GM12864 (cell line): ENCODE data around the gene TM6SF1.

Experiments
- DNase-seq: peaks from one replicate; pipeline ENCODE4 v3.0.0-alpha.2; 2011; ENCODE audit warnings: low read depth
- H3K4me3 ChIP-seq: 2 replicates; pipeline ENCODE4 v1.5.1; 2011; ENCODE audit warnings: mild to moderate bottlenecking, low read depth, low read length, control low read depth
- TF ChIP-seq, protein P1 (sequence below): IDR thresholded peaks from 2 replicates; pipeline ENCODE4 v1.5.1; 2011; ENCODE audit warnings: low read depth, mild to moderate bottlenecking, moderate library complexity, low read length, control low read depth, inconsistent platforms; ENCODE audit errors: missing control alignments

Gene TM6SF1

DNA sequence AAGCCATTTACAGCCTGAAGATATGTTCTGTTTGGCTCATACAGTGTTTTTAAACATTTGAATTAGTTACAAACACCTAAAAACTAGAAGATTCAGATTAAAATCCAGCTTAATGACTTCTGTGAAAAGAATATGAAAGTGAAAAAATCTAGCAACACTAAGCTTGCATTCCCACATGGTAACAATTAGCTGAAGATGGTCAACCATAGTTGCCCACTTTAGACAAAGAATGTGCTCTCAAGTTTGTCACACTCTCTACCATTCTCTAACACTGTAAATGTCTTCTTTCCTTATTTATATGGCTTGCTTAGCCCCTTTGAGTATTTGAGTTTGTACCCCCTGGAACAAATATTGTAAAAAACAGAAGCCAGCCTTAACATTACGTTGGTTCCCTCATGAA, 67.4 kb downstream of the TM6SF1 start:
- no peak overlapping the region for H3K4me3 ChIP-seq
- no peak for DNase-seq
- TF ChIP-seq, protein P1, sequence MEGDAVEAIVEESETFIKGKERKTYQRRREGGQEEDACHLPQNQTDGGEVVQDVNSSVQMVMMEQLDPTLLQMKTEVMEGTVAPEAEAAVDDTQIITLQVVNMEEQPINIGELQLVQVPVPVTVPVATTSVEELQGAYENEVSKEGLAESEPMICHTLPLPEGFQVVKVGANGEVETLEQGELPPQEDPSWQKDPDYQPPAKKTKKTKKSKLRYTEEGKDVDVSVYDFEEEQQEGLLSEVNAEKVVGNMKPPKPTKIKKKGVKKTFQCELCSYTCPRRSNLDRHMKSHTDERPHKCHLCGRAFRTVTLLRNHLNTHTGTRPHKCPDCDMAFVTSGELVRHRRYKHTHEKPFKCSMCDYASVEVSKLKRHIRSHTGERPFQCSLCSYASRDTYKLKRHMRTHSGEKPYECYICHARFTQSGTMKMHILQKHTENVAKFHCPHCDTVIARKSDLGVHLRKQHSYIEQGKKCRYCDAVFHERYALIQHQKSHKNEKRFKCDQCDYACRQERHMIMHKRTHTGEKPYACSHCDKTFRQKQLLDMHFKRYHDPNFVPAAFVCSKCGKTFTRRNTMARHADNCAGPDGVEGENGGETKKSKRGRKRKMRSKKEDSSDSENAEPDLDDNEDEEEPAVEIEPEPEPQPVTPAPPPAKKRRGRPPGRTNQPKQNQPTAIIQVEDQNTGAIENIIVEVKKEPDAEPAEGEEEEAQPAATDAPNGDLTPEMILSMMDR: no peak

DNA sequence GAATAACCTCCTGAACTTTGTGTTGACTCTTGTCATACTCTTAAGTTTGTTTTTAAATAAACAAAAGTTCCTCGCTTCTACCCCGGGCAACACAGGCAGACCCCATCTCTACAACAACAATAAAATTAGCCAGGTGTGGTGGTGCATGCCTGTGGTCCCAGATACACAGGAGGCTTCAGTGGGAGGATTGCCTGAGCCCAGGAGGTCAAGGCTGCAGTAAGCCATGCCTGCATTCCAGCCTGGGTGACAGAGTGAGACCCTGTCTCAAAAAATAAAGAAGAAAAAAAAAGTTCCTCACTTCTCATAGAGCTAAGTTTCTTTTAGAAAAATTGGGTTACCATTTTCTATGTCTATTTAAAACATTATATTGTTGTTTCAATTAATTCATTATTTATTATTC, 70.9 kb downstream of the TM6SF1 start:
- TF ChIP-seq, protein P1: no peak
- no peak for DNase-seq
- H3K4me3 ChIP-seq: no peak overlapping the region

DNA sequence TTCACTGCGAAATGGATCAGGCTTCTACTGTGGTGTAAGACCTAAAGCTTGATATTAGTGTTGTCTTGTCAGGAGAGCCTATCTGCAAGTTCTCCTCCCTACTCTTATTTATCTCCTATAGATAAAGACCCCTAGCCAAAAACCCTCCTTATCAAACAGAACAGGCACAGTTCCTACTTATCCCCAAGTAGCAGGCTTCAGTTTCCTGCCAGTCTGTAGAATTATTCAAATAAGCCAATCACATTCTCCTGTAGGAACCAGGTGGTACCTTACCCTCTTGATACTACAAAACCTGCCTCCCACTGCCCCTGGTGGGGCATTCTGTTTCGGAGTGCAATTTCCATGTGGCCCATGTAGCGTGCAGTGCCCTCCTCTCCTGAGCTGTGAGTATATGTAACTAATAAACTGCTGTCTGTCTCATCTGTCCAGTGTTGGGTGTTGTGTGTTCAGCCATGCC, 71.5 kb downstream of the TM6SF1 start:
- DNase-seq: no peak

DNA sequence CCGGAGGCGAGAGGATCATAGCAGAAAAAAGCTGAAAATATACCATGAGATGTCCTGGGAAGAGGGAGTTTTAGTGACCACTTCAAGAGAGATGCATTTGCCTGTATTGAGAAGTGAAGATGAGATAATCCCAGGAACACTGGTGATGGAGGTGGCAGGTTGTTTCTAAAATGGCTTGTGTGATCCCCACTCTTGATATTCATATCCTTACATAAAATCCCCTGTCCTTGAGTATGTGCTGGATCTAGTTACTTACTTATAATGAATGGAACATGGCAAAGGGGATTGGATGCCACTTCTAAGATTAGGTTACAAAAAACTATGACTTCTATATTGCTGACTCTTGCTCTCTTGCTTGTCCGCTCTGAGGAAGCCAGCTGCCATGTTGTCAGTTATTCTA, 78.1 kb downstream of the TM6SF1 start:
- H3K4me3 ChIP-seq: no peak overlapping the region
- no peak for DNase-seq
- TF ChIP-seq, protein P1: no peak

More for the DNA sequence above, 71.5 kb downstream of the TM6SF1 start:
- no peak overlapping the region for H3K4me3 ChIP-seq
- TF ChIP-seq, protein P1: no peak
